Liver (tissue), 9 donors: Measurements from ENCODE around the gene LHFPL6. TPM values are rescaled to one million over a fixed set of nuclear protein-coding genes. Genes with fewer than 3 reads are reported as not detected.

Experiments
- DNase-seq: peaks from one replicate; pipeline ENCODE4 v3.0.0-alpha.2; 2017; ENCODE audit warnings: low spot score
- H3K27ac ChIP-seq, 2 donors: one replicate each; pipeline ENCODE4 v1.7.0; 2013; ENCODE audit warnings: inconsistent platforms in 2 of 2, low read length in 2 of 2, control low read depth in 1 of 2, low read depth in 1 of 2, mild to moderate bottlenecking in 1 of 2
- H3K27me3 ChIP-seq, 4 donors: one replicate each; pipeline versions ENCODE4 v1.6.1 to v1.7.0; 2013; ENCODE audit warnings: low read length in 3 of 4, inconsistent platforms in 1 of 4, mild to moderate bottlenecking in 1 of 4, moderate library complexity in 1 of 4; ENCODE audit not compliant: control insufficient read depth in 4 of 4, insufficient read depth in 4 of 4
- H3K36me3 ChIP-seq, 4 donors: one replicate each; pipeline versions ENCODE4 v1.6.1 to v1.7.0; 2013; ENCODE audit warnings: low read length in 3 of 4, mild to moderate bottlenecking in 3 of 4, low read depth in 1 of 4, moderate library complexity in 1 of 4; ENCODE audit not compliant: control insufficient read depth in 4 of 4, insufficient read depth in 3 of 4
- H3K4me1 ChIP-seq, 4 donors: one replicate each; pipeline versions ENCODE4 v1.6.1 to v1.7.0; 2013; ENCODE audit warnings: low read length in 3 of 4, mild to moderate bottlenecking in 3 of 4, moderate library complexity in 1 of 4; ENCODE audit not compliant: control insufficient read depth in 4 of 4, insufficient read depth in 4 of 4
- H3K4me3 ChIP-seq, 3 donors: one replicate each; pipeline versions ENCODE4 v1.6.1 to v1.7.0; 2013; ENCODE audit warnings: low read length in 3 of 3, control low read depth in 1 of 3, low read depth in 1 of 3, mild to moderate bottlenecking in 1 of 3
- H3K9ac ChIP-seq, 2 donors: one replicate each; pipeline ENCODE4 v1.7.0; 2013; ENCODE audit warnings: low read length in 2 of 2, mild to moderate bottlenecking in 2 of 2, moderate library complexity in 2 of 2, control low read depth in 1 of 2, low read depth in 1 of 2
- H3K9me3 ChIP-seq, 4 donors: one replicate each; pipeline versions ENCODE4 v1.6.1 to v1.7.0; 2013; ENCODE audit warnings: low read length in 3 of 4; ENCODE audit not compliant: control insufficient read depth in 4 of 4
- CTCF ChIP-seq: fragments of 150-350 bp; IDR thresholded peaks from 2 replicates; pipeline ENCODE4 v1.5.1; 2017; ENCODE audit warnings: improper control_type of control experiment, low read depth, low read length; ENCODE audit not compliant: missing input control
- EGR1 ChIP-seq, 2 donors: IDR thresholded peaks; 2 replicates each; pipeline ENCODE4 v1.6.1; 2016 to 2018; ENCODE audit warnings: antibody characterized with exemption in 2 of 2, low read depth in 2 of 2
- FOXA1 ChIP-seq: IDR thresholded peaks from 2 replicates; pipeline ENCODE4 v1.6.1; 2016; ENCODE audit warnings: antibody characterized with exemption
- FOXA2 ChIP-seq: IDR thresholded peaks from 2 replicates; pipeline ENCODE4 v1.6.1; 2016; ENCODE audit warnings: antibody characterized with exemption
- GABPA ChIP-seq, 2 donors: IDR thresholded peaks in 1 of 2; conservative IDR thresholded peaks in 1 of 2; 2 replicates each; pipeline ENCODE4 v1.6.1; 2016; ENCODE audit warnings: antibody characterized with exemption in 2 of 2, mild to moderate bottlenecking in 1 of 2, moderate library complexity in 1 of 2
- HNF4A ChIP-seq, 2 donors: conservative IDR thresholded peaks; 2 replicates each; pipeline ENCODE4 v1.6.1; 2016; ENCODE audit warnings: antibody characterized with exemption in 2 of 2, mild to moderate bottlenecking in 2 of 2
- HNF4G ChIP-seq: IDR thresholded peaks from 2 replicates; pipeline ENCODE4 v1.6.1; 2016; ENCODE audit warnings: antibody characterized with exemption
- JUND ChIP-seq, 2 donors: IDR thresholded peaks; 2 replicates each; pipeline ENCODE4 v1.6.1; 2016; ENCODE audit warnings: antibody characterized with exemption in 2 of 2
- NR2F2 ChIP-seq: IDR thresholded peaks from 2 replicates; pipeline ENCODE4 v1.6.1; 2016; ENCODE audit warnings: antibody characterized with exemption
- RAD21 ChIP-seq, 2 donors: IDR thresholded peaks; 2 replicates each; pipeline ENCODE4 v1.6.1; 2016; ENCODE audit warnings: antibody characterized with exemption in 2 of 2, mild to moderate bottlenecking in 2 of 2
- RXRA ChIP-seq, 2 donors: IDR thresholded peaks; 2 replicates each; pipeline ENCODE4 v1.6.1; 2017 to 2018; ENCODE audit warnings: antibody characterized with exemption in 2 of 2, mild to moderate bottlenecking in 1 of 2
- SP1 ChIP-seq: IDR thresholded peaks from 2 replicates; pipeline ENCODE4 v1.6.1; 2018; ENCODE audit warnings: antibody characterized with exemption, mild to moderate bottlenecking
- TAF1 ChIP-seq: conservative IDR thresholded peaks from 2 replicates; pipeline ENCODE4 v1.6.1; 2016; ENCODE audit warnings: antibody characterized with exemption, mild to moderate bottlenecking
- ZBTB33 ChIP-seq: IDR thresholded peaks from 2 replicates; pipeline ENCODE4 v1.6.1; 2016; ENCODE audit warnings: antibody characterized with exemption
- WGBS: extraction: QIAGEN DNeasy Blood & Tissue Kit; methylation state at CpG from one replicate; pipeline ENCODE4 v1.1.7; 2013; 5-methylcytosine and 5-hydroxymethylcytosine counted together
- polyA plus RNA-seq, 2 donors: library from polyadenylated mRNA; stranded (reverse) in 1 of 2; unstranded in 1 of 2; fragments of 200-250 nt in 1 of 2; fragments of >200 nt in 1 of 2; fragmentation: Nextera tagmentation in 1 of 2; extraction: Ambion mirVana in 1 of 2; gene quantifications; one replicate each; pipeline versions ENCODE4 v1.2.1 to v1.2.3, GENCODE V29; 2013 to 2015
- total RNA-seq, 2 donors: library from RNA; depleted of rRNA; stranded (reverse); fragments of >200 nt; gene quantifications; one replicate each; pipeline ENCODE4 v1.2.3, GENCODE V29; 2014
- TF ChIP-seq, protein P1 (sequence below): IDR thresholded peaks from 2 replicates; pipeline ENCODE4 v1.6.1; 2016; ENCODE audit warnings: antibody characterized with exemption
- TF ChIP-seq, protein P2 (sequence below): IDR thresholded peaks from 2 replicates; pipeline ENCODE4 v1.6.1; 2016; ENCODE audit warnings: antibody characterized with exemption, mild to moderate bottlenecking
- TF ChIP-seq, protein P3 (sequence below): IDR thresholded peaks from 2 replicates; pipeline ENCODE4 v1.6.1; 2016; ENCODE audit warnings: antibody characterized with exemption
- donor health status: healthy.
- donor health status: healthy.
- donor health status: healthy.
- donor health status: healthy.
- donor health status: healthy.

Gene LHFPL6
- total and polyA plus RNA-seq, 4 donors = 2.6 to 8.3 (median 5.5) TPM

- no peak for DNase-seq
- no peak overlapping the region for H3K27ac ChIP-seq
- H3K9ac ChIP-seq = no peak overlapping the region
- H3K4me1 ChIP-seq = no peaks in the 10 kb centered on the region
- WGBS = 79% methylated on average over 3 of the region's 3 CpGs
- H3K4me3 ChIP-seq = no peak overlapping the region
- peaks cover 0 to 3% (median under 1%) of the 10 kb centered on the region in 4 donors for H3K9me3 ChIP-seq
- TF ChIP-seq, protein P1, sequence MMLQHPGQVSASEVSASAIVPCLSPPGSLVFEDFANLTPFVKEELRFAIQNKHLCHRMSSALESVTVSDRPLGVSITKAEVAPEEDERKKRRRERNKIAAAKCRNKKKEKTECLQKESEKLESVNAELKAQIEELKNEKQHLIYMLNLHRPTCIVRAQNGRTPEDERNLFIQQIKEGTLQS = no peak
- TF ChIP-seq EGR1 (IDR thresholded peaks at IDR 0.05; ENCODE audit: low read depth in 2 of 2) (no peak), RAD21 (IDR thresholded peaks at IDR 0.05) (no peak), JUND (IDR thresholded peaks at IDR 0.05) (no peak), TAF1 (no peak), HNF4A (conservative IDR thresholded peaks at IDR 0.05) (no peak), GABPA (IDR thresholded peaks at IDR 0.05 in 1 of 2, conservative IDR thresholded peaks at IDR 0.05 in 1 of 2) (no peak), FOXA2 (no peak), SP1 (no peak), RXRA (IDR thresholded peaks at IDR 0.05) (no peak), CTCF (no peak), NR2F2 (no peak), ZBTB33 (no peak), HNF4G (no peak), FOXA1 (no peak)
- TF ChIP-seq, protein P2, sequence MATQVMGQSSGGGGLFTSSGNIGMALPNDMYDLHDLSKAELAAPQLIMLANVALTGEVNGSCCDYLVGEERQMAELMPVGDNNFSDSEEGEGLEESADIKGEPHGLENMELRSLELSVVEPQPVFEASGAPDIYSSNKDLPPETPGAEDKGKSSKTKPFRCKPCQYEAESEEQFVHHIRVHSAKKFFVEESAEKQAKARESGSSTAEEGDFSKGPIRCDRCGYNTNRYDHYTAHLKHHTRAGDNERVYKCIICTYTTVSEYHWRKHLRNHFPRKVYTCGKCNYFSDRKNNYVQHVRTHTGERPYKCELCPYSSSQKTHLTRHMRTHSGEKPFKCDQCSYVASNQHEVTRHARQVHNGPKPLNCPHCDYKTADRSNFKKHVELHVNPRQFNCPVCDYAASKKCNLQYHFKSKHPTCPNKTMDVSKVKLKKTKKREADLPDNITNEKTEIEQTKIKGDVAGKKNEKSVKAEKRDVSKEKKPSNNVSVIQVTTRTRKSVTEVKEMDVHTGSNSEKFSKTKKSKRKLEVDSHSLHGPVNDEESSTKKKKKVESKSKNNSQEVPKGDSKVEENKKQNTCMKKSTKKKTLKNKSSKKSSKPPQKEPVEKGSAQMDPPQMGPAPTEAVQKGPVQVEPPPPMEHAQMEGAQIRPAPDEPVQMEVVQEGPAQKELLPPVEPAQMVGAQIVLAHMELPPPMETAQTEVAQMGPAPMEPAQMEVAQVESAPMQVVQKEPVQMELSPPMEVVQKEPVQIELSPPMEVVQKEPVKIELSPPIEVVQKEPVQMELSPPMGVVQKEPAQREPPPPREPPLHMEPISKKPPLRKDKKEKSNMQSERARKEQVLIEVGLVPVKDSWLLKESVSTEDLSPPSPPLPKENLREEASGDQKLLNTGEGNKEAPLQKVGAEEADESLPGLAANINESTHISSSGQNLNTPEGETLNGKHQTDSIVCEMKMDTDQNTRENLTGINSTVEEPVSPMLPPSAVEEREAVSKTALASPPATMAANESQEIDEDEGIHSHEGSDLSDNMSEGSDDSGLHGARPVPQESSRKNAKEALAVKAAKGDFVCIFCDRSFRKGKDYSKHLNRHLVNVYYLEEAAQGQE = no peak
- TF ChIP-seq, protein P3, sequence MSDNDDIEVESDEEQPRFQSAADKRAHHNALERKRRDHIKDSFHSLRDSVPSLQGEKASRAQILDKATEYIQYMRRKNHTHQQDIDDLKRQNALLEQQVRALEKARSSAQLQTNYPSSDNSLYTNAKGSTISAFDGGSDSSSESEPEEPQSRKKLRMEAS = no peak
- H3K27me3 ChIP-seq = peaks cover 0 to 2% (median 0%) of the 10 kb centered on the region in 4 donors
- H3K36me3 ChIP-seq = no peaks in the 10 kb centered on the region
These were observed 48.6 kb downstream of the LHFPL6 start for GRCh38 chr13:39554371-39554770.

- Histone ChIP-seq H3K4me3 (no peak overlapping the region), H3K9me3 (peaks cover 0 to 3% (median under 1%) of the 10 kb centered on the region in 4 donors), H3K27me3 (peaks cover 0 to 2% (median 0%) of the 10 kb centered on the region in 4 donors), H3K9ac (no peak overlapping the region), H3K36me3 (no peaks in the 10 kb centered on the region), H3K27ac (no peak overlapping the region), H3K4me1 (no peaks in the 10 kb centered on the region)
- TF ChIP-seq FOXA2 (no peak), TAF1 (no peak), ZBTB33 (no peak), RAD21 (IDR thresholded peaks at IDR 0.05) (no peak), RXRA (IDR thresholded peaks at IDR 0.05) (no peak), HNF4G (no peak), SP1 (no peak)
- TF ChIP-seq, protein P3 = no peak
- 86% methylated on average over 2 of the region's 2 CpGs for WGBS
- no peak for DNase-seq
These were observed 50.7 kb downstream of the LHFPL6 start for GRCh38 chr13:39552246-39552645.
